ENCODE measurements around the gene ARHGAP18.

The ARHGAP18 gene

GRCh38 chr6:129677620-129678325 lies 32.2 kb downstream of the ARHGAP18 start:
- H3K36me3 ChIP-seq (ENCODE audit: insufficient read depth, low read length): peaks cover 14% of the 10 kb centered on the region
- peak overlapping the region; percentile 11 for H3K4me2 ChIP-seq (ENCODE audit: low read length)
- no peak overlapping the region for H3K9ac ChIP-seq (ENCODE audit: low read depth, low read length)
- peaks cover 84% of the 10 kb centered on the region for H3K4me1 ChIP-seq (ENCODE audit: control insufficient read depth, insufficient read depth, low read length)
- no peaks in the 10 kb centered on the region for H3K27me3 ChIP-seq (ENCODE audit: control insufficient read depth, insufficient read depth, low read length)
- H3K4me3 ChIP-seq (ENCODE audit: low read length): peak overlapping the region; percentile 17
- no peaks in the 10 kb centered on the region for H3K9me3 ChIP-seq (replicated peaks; ENCODE audit: low read length)

GRCh38 chr6:129675669-129676472 lies 34.1 kb downstream of the ARHGAP18 start:
- Histone ChIP-seq H3K4me3 (ENCODE audit: low read length) (no peak overlapping the region), H3K4me1 (ENCODE audit: control insufficient read depth, insufficient read depth, low read length) (peaks cover 83% of the 10 kb centered on the region), H3K36me3 (ENCODE audit: insufficient read depth, low read length) (peaks cover 9% of the 10 kb centered on the region), H3K27me3 (ENCODE audit: control insufficient read depth, insufficient read depth, low read length) (no peaks in the 10 kb centered on the region), H3K9me3 (replicated peaks; ENCODE audit: low read length) (no peaks in the 10 kb centered on the region), H3K9ac (ENCODE audit: low read depth, low read length) (no peak overlapping the region), H3K4me2 (ENCODE audit: low read length) (no peak overlapping the region)

GRCh38 chr6:129673748-129674147 lies 36.2 kb downstream of the ARHGAP18 start:
- no peaks in the 10 kb centered on the region for H3K9me3 ChIP-seq (replicated peaks; ENCODE audit: low read length)
- H3K27me3 ChIP-seq (ENCODE audit: control insufficient read depth, insufficient read depth, low read length): no peaks in the 10 kb centered on the region
- peaks cover 8% of the 10 kb centered on the region for H3K36me3 ChIP-seq (ENCODE audit: insufficient read depth, low read length)
- H3K4me2 ChIP-seq (ENCODE audit: low read length): peak overlapping the region; percentile 73
- H3K4me3 ChIP-seq (ENCODE audit: low read length): no peak overlapping the region
- peaks cover 62% of the 10 kb centered on the region for H3K4me1 ChIP-seq (ENCODE audit: control insufficient read depth, insufficient read depth, low read length)
- H3K9ac ChIP-seq (ENCODE audit: low read depth, low read length): peak overlapping the region; percentile 9

- H3K4me3 ChIP-seq (ENCODE audit: low read length): peak overlapping the region; percentile 45
- H3K4me1 ChIP-seq (ENCODE audit: control insufficient read depth, insufficient read depth, low read length): peaks cover 59% of the 10 kb centered on the region
- H3K4me2 ChIP-seq (ENCODE audit: low read length): peak overlapping the region; percentile 73
- no peaks in the 10 kb centered on the region for H3K9me3 ChIP-seq (replicated peaks; ENCODE audit: low read length)
- peaks cover 10% of the 10 kb centered on the region for H3K36me3 ChIP-seq (ENCODE audit: insufficient read depth, low read length)
- H3K9ac ChIP-seq (ENCODE audit: low read depth, low read length): peak overlapping the region; percentile 72
- H3K27me3 ChIP-seq (ENCODE audit: control insufficient read depth, insufficient read depth, low read length): no peaks in the 10 kb centered on the region
Observed at GRCh38 chr6:129672881-129673631, 36.9 kb downstream of the ARHGAP18 start.

- peak overlapping the region; percentile 73 for H3K4me2 ChIP-seq (ENCODE audit: low read length)
- H3K4me1 ChIP-seq (ENCODE audit: control insufficient read depth, insufficient read depth, low read length): peaks cover 59% of the 10 kb centered on the region
- peak overlapping the region; percentile 35 for H3K4me3 ChIP-seq (ENCODE audit: low read length)
- peak overlapping the region; percentile 72 for H3K9ac ChIP-seq (ENCODE audit: low read depth, low read length)
- H3K36me3 ChIP-seq (ENCODE audit: insufficient read depth, low read length): peaks cover 10% of the 10 kb centered on the region
- no peaks in the 10 kb centered on the region for H3K27me3 ChIP-seq (ENCODE audit: control insufficient read depth, insufficient read depth, low read length)
- H3K9me3 ChIP-seq (replicated peaks; ENCODE audit: low read length): no peaks in the 10 kb centered on the region
Observed at GRCh38 chr6:129672341-129672682, 37.7 kb downstream of the ARHGAP18 start.

- H3K9me3 ChIP-seq (replicated peaks; ENCODE audit: low read length): no peaks in the 10 kb centered on the region
- H3K27me3 ChIP-seq (ENCODE audit: control insufficient read depth, insufficient read depth, low read length): no peaks in the 10 kb centered on the region
- peaks cover 10% of the 10 kb centered on the region for H3K36me3 ChIP-seq (ENCODE audit: insufficient read depth, low read length)
- peak overlapping the region; percentile 35 for H3K4me3 ChIP-seq (ENCODE audit: low read length)
- H3K4me2 ChIP-seq (ENCODE audit: low read length): peak overlapping the region; percentile 73
- peak overlapping the region; percentile 72 for H3K9ac ChIP-seq (ENCODE audit: low read depth, low read length)
- H3K4me1 ChIP-seq (ENCODE audit: control insufficient read depth, insufficient read depth, low read length): peaks cover 62% of the 10 kb centered on the region
Observed at GRCh38 chr6:129671442-129672340, 38.3 kb downstream of the ARHGAP18 start.

GRCh38 chr6:129670634-129671033 lies 39.3 kb downstream of the ARHGAP18 start:
- H3K4me1 ChIP-seq (ENCODE audit: control insufficient read depth, insufficient read depth, low read length): peaks cover 63% of the 10 kb centered on the region
- H3K4me2 ChIP-seq (ENCODE audit: low read length): no peak overlapping the region
- H3K27me3 ChIP-seq (ENCODE audit: control insufficient read depth, insufficient read depth, low read length): no peaks in the 10 kb centered on the region
- H3K9me3 ChIP-seq (replicated peaks; ENCODE audit: low read length): no peaks in the 10 kb centered on the region
- H3K9ac ChIP-seq (ENCODE audit: low read depth, low read length): no peak overlapping the region
- H3K4me3 ChIP-seq (ENCODE audit: low read length): no peak overlapping the region
- peaks cover 10% of the 10 kb centered on the region for H3K36me3 ChIP-seq (ENCODE audit: insufficient read depth, low read length)

GRCh38 chr6:129667621-129668020 lies 42.4 kb downstream of the ARHGAP18 start:
- Histone ChIP-seq H3K36me3 (ENCODE audit: insufficient read depth, low read length) (peaks cover 5% of the 10 kb centered on the region), H3K9me3 (replicated peaks; ENCODE audit: low read length) (no peaks in the 10 kb centered on the region), H3K9ac (ENCODE audit: low read depth, low read length) (no peak overlapping the region), H3K4me1 (ENCODE audit: control insufficient read depth, insufficient read depth, low read length) (peaks cover 50% of the 10 kb centered on the region), H3K4me3 (ENCODE audit: low read length) (no peak overlapping the region), H3K4me2 (ENCODE audit: low read length) (peak overlapping the region; percentile 45), H3K27me3 (ENCODE audit: control insufficient read depth, insufficient read depth, low read length) (no peaks in the 10 kb centered on the region)

- Histone ChIP-seq H3K4me3 (ENCODE audit: low read length) (no peak overlapping the region), H3K4me2 (ENCODE audit: low read length) (no peak overlapping the region), H3K36me3 (ENCODE audit: insufficient read depth, low read length) (peaks cover 5% of the 10 kb centered on the region), H3K27me3 (ENCODE audit: control insufficient read depth, insufficient read depth, low read length) (no peaks in the 10 kb centered on the region), H3K4me1 (ENCODE audit: control insufficient read depth, insufficient read depth, low read length) (peaks cover 47% of the 10 kb centered on the region), H3K9ac (ENCODE audit: low read depth, low read length) (peak overlapping the region; percentile 6), H3K9me3 (replicated peaks; ENCODE audit: low read length) (no peaks in the 10 kb centered on the region)
Observed at GRCh38 chr6:129667034-129667433, 42.9 kb downstream of the ARHGAP18 start.

- Histone ChIP-seq H3K9ac (ENCODE audit: low read depth, low read length) (no peak overlapping the region), H3K27me3 (ENCODE audit: control insufficient read depth, insufficient read depth, low read length) (no peaks in the 10 kb centered on the region), H3K4me2 (ENCODE audit: low read length) (no peak overlapping the region), H3K4me1 (ENCODE audit: control insufficient read depth, insufficient read depth, low read length) (peaks cover 47% of the 10 kb centered on the region), H3K4me3 (ENCODE audit: low read length) (no peak overlapping the region), H3K9me3 (replicated peaks; ENCODE audit: low read length) (no peaks in the 10 kb centered on the region), H3K36me3 (ENCODE audit: insufficient read depth, low read length) (peaks cover 5% of the 10 kb centered on the region)
Observed at GRCh38 chr6:129665555-129665954, 44.4 kb downstream of the ARHGAP18 start.
